ENCODE measurements around the gene SPCS2. TPM values are rescaled to one million over a fixed set of nuclear protein-coding genes. Genes with fewer than 3 reads are reported as not detected.
"Not testable (repeated sequence)": the region's sequence is repeated elsewhere in the genome, so short reads cannot be mapped to it uniquely, and the experiment has no call there.

Gene SPCS2
- total RNA-seq, 1 donor from 2014 or later = 20.1 TPM

DNA sequence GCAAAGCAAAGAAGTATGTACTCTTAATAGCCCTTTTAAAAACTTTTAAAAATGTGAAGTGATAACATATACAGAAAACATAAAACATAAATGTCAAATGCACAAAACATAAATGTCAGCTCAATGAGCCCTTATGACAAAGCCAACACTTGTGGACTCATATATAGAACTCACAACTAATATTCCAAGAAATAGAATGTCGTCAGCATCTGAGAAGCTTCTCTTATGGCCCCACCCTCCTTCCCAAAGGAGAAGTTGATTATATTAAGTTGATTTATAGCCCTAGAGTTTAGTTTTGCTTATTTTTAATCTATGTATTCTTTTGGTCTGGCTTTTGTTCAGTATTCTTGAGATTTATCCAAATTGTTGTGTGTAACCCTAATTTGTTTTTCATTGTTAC lies 53.5 kb downstream of the SPCS2 start:
- DNase-seq = no peak

DNA sequence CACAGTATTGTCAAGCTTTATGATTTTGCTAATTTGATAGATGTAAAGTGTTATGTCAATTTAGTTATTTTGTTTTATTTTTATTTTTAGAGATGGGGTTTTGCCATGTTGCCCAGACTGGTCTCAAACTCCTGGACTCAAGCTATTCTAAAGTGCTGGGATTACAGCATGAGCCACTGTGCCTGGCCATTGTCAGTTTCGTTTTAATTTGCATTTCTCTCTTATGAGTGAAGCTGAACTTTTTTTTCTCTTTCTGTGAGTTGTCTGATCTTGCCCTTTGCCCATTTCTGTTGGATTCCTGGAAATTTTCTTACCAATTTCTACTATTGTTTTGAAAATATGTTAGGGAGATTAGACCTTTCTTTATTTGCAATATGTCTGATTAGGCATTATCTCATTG lies 55.1 kb downstream of the SPCS2 start:
- DNase-seq = no peak

DNA sequence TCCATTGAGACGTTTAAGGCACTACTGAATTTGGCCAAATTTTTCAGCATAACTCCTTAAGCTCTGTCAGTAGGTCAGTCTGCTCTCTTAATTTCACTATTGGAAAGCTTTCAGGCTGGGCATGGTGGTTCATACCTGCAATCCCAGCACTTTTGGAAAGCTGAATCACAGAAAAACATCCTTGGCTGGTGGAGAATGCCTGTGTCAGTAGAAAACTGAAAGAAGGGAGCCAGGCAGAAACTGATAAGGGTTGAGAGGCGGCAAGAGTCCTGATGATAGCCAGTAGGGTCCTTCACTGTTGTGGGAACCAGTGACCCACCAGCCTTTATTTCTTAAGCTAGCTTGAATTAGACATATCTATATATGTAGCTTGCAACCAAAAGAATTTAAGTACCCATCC lies 62.3 kb downstream of the SPCS2 start:
- DNase-seq = no peak

DNA sequence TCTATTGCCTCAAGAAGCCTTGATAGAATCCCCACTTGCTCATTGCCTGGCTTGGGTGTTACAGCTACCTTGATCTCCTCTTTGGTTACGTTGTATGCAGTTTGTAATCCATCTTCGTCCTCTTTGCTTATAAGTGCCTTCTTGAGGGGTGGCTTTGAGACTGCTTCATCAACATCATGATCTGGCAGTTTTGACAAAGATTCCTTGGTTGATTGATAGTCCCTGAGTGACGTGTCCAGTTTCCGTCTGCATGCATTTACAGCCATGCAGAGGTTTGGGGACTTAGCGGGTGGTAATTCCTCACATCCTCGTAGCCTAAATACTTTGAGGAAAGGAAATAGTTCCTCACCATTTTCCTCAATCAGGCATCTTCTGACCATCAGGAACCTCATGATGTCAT lies 62.8 kb downstream of the SPCS2 start:
- DNase-seq = no peak

DNA sequence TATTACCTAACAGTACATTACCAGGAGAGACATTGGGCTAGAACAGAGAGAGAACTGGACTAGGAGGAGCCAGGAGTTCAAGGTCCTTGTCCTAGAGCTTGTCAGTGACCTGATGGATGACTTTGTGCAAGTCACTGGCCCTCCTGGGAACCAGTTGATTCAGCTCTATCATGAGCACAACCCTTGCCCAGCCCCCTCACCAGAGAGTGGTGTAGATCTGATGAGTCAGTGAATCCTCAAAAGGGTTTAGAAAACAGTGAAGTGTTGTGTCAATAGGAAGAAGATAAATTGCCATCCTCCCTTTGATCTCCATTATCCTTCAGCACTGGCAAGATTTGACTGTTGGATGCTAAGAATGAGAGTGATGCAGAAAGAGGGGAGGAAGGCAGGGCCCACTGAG lies 64.0 kb downstream of the SPCS2 start:
- no peak for DNase-seq

- DNase-seq = no peak
Measured at GRCh38 chr11:75014129-75014528, 65.1 kb downstream of the SPCS2 start.

DNA sequence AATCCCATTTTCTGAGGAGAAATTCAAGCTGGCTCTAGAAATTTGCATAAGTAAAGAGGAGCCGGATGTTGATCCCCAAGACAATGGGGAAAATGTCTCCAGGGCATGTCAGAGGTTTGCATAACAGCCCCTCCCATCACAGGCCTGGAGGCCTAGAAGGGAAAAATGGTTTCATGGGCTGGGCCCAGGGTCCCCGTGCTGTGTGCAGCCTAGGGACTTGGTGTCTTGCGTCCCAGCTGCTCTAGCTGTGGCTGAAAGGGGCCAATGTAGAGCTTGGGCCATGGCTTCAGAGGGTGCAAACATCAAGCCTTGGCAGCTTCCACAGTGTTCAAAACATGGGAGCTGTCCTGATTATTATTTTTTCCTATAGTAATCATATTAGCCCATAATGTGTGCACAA lies 70.1 kb downstream of the SPCS2 start:
- DNase-seq = not testable (repeated sequence)

- DNase-seq = not testable (repeated sequence)
Measured at GRCh38 chr11:75020328-75020727, 71.3 kb downstream of the SPCS2 start.

- DNase-seq = no peak
Measured at GRCh38 chr11:75022296-75022695, 73.2 kb downstream of the SPCS2 start.

DNA sequence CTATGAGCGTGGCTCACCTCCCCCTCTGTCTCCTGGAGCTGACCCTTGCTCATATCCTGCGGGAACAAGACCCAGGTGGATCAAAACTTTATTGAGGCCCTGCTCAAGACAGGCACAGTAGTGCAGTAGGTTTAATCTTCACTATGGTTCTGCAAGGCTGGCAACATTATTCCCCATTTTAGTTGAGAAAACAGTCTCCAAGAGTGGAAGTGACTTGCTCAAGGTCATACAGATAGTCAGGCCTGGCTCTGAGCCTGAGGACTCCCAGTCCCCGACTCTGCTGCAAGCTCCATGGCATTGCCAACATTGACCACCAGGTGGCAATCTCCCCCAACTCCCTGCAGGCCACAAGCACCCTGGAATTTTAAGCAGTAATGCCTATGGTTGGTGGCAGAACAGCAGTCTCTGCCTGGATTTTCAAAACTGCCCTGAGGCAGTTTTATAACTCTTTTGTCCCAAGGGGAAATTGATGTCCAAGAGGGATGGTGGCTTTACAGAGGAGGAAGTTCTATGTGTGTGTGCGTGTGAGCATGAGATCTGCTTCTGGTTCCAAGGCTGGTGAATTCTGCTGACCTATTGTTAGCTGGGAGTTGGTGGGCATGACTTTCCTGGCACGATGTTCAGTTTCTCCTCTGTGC lies 73.8 kb downstream of the SPCS2 start:
- DNase-seq = peak; percentile 64

DNA sequence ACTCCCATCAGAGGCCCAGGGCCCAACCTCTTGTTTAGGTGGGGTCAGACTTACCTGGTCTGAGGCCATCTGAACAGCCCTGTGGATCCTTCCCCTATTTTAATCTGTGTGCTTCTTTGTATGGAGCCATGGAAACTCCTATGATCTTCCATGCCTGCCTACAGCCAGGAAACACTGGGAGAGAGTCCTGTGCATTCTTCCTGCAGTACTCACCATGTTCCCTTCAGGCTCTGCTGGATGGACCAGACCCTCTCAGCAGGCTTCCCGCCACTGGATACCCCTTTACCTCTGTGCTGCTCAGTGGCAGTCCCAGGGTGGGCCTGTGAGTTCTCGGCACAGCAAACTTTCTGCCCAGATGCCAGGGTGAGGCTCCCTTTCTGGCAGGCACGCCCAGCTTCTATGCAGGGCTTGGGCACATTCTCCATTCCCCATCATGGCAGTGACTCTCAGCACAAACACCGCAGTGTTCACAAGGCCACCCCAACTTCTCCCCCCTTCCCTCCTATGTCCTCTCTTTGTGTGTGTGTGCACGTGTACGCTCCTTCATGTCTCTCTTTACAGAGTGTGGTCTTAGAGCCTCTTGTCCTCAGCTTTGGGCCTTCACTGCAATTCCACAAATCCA lies 74.5 kb downstream of the SPCS2 start:
- DNase-seq = no peak

DNA sequence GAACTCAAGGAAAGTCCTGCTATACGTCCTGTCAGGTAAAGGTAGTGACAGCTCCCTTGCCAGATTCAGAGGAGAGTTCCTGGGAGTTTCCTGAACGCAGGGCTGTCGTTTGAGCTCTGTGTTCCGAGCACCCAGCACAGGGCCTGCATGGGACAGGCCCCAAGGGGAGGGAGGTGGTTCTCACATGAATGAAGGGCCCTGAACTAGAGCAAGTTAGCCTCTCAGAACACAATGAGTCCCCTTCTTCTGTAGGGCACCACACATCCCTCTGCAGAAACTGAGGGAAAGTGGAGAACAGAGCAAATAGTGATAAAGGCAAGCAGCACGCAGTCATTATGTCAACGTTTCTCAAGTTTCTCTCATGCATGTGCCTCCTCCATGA lies 75.0 kb downstream of the SPCS2 start:
- DNase-seq = no peak

DNA sequence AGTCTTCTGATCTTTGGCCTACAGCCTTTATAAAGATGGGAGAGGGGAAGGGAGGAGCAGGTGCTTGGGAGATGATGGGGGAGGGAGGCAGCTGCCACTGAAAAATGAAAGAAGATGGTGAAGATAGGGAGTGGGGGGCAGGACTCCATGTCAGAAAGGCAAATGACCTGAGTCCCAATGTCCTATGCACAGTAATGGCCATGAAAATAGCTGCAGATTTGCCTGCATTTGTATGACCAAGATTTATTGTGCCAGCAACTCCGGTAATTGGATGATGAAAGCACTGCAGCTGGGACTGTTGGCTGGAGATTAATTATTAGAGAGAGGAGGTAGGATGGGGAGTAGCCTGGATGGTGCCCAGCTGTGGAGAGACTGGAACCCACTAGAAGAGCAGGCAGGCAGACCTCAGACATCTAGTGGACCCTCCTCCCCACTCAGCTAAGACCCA lies 75.7 kb downstream of the SPCS2 start:
- DNase-seq = peak; percentile 29

GRCh38 chr11:75025561-75025960 lies 76.5 kb downstream of the SPCS2 start:
- DNase-seq = no peak

GRCh38 chr11:75028321-75028720 lies 79.3 kb downstream of the SPCS2 start:
- no peak for DNase-seq

Small RNAs within 50 kb of the gene (small RNA-seq; reads per million reads assigned to genes)
- not detected for gene RNU6-216P

Other genes with a start within 250 kb of the SPCS2 start
- gene CHRDL2, start 217.8 kb upstream of the SPCS2 start, total RNA-seq = not detected
- gene RNF169, start 200.4 kb upstream of the SPCS2 start, total RNA-seq = 39.3 TPM
- gene XRRA1, start 175 bp upstream of the SPCS2 start, total RNA-seq = 10.1 TPM
- 19.0 TPM for gene NEU3, start 39.7 kb downstream of the SPCS2 start, total RNA-seq
- not detected for gene OR2AT4, start 147.6 kb downstream of the SPCS2 start, total RNA-seq
- gene SLCO2B1, start 201.8 kb downstream of the SPCS2 start, total RNA-seq = 9.2 TPM

Measured in occipital lobe (tissue), 3 donors.